SK-N-SH treated with all-trans-retinoic acid at 6 μM for 48 hours (cell line): ENCODE results near the gene UBR3.

Experiments used
- ATAC-seq: fragments of 200-7000 bp; cut with Tn5 transposase; 3 replicates; pipeline ENCODE4 v1.9.1; 2020; ENCODE audit warnings: mild to moderate bottlenecking, moderate library complexity
- ARNTL ChIP-seq: fragments of 450-650 bp; formaldehyde crosslinking; IDR thresholded peaks from 2 replicates; pipeline ENCODE4 v1.5.0; 2020; ENCODE audit warnings: low read depth, mild to moderate bottlenecking, moderate library complexity, borderline replicate concordance
- CREB5 ChIP-seq: fragments of 250-450 bp; sonication (Bioruptor Pico); IDR thresholded peaks from 2 replicates; pipeline ENCODE4 v1.5.1; 2020; ENCODE audit warnings: low read depth, mild to moderate bottlenecking, moderate library complexity
- CSDC2 ChIP-seq: fragments of 250-450 bp; sonication (Bioruptor Pico); IDR thresholded peaks from 2 replicates; pipeline ENCODE4 v1.5.0; 2020; ENCODE audit warnings: mild to moderate bottlenecking, moderate library complexity
- CSRNP3 ChIP-seq: fragments of 250-450 bp; sonication (Bioruptor Pico); IDR thresholded peaks from 2 replicates; pipeline ENCODE4 v1.5.1; 2021; ENCODE audit warnings: mild to moderate bottlenecking, moderate library complexity
- ESRRG ChIP-seq: fragments of 250-450 bp; sonication (Bioruptor Pico); IDR thresholded peaks from 2 replicates; pipeline ENCODE4 v1.6.1; 2021; ENCODE audit warnings: mild to moderate bottlenecking
- GLIS3 ChIP-seq: fragments of 250-450 bp; sonication (Bioruptor Pico); IDR thresholded peaks from 2 replicates; pipeline ENCODE4 v1.5.0; 2020; ENCODE audit warnings: mild to moderate bottlenecking, moderate library complexity
- ISL1 ChIP-seq: fragments of 250-450 bp; sonication (Bioruptor Pico); IDR thresholded peaks from 2 replicates; pipeline ENCODE4 v2.1.2; 2022; ENCODE audit warnings: mild to moderate bottlenecking, moderate library complexity
- OSR1 ChIP-seq: fragments of 250-450 bp; sonication (Bioruptor Pico); IDR thresholded peaks from 2 replicates; pipeline ENCODE4 v1.8.0; 2022; ENCODE audit warnings: moderate library complexity, mild to moderate bottlenecking, inconsistent platforms
- PATZ1 ChIP-seq: fragments of 250-450 bp; sonication (Bioruptor Pico); IDR thresholded peaks from 2 replicates; pipeline ENCODE4 v1.8.0; 2020; ENCODE audit warnings: mild to moderate bottlenecking, moderate library complexity, borderline replicate concordance
- POU6F1 ChIP-seq: fragments of 250-450 bp; sonication (Bioruptor Pico); IDR thresholded peaks from 2 replicates; pipeline ENCODE4 v1.8.0; 2021; ENCODE audit warnings: low read depth, mild to moderate bottlenecking, moderate library complexity, borderline replicate concordance
- PPARA ChIP-seq: fragments of 250-450 bp; sonication (Bioruptor Pico); IDR thresholded peaks from 2 replicates; pipeline ENCODE4 v1.5.0; 2020; ENCODE audit warnings: mild to moderate bottlenecking, borderline replicate concordance
- SNAI2 ChIP-seq: fragments of 250-450 bp; sonication (Bioruptor Pico); IDR thresholded peaks from 2 replicates; pipeline ENCODE4 v1.5.0; 2020; ENCODE audit warnings: mild to moderate bottlenecking, moderate library complexity
- TCF4 ChIP-seq: fragments of 250-450 bp; sonication (Bioruptor Pico); IDR thresholded peaks from 2 replicates; pipeline ENCODE4 v1.8.0; 2021; ENCODE audit warnings: mild to moderate bottlenecking, moderate library complexity, borderline replicate concordance
- TSHZ2 ChIP-seq: fragments of 250-450 bp; sonication (Bioruptor Pico); IDR thresholded peaks from 2 replicates; pipeline ENCODE4 v1.5.0; 2020; ENCODE audit warnings: mild to moderate bottlenecking, moderate library complexity
- ZFP3 ChIP-seq: fragments of 250-450 bp; sonication (Bioruptor Pico); IDR thresholded peaks from 2 replicates; pipeline ENCODE4 v1.5.0; 2020; ENCODE audit warnings: mild to moderate bottlenecking, moderate library complexity
- ZFP30 ChIP-seq: fragments of 450-650 bp; formaldehyde crosslinking; IDR thresholded peaks from 2 replicates; pipeline ENCODE4 v1.5.0; 2022; ENCODE audit warnings: mild to moderate bottlenecking, moderate library complexity
- ZNF70 ChIP-seq: fragments of 450-650 bp; formaldehyde crosslinking; IDR thresholded peaks from 2 replicates; pipeline ENCODE4 v1.5.0; 2020; ENCODE audit warnings: mild to moderate bottlenecking, moderate library complexity

Gene UBR3

GRCh38 chr2:169983506-169983905 is 156.3 kb downstream of the UBR3 start:
- no peak for TF ChIP-seq CSRNP3
- TF ChIP-seq CREB5 (CRISPR knock-in tag): no peak
- no peak for TF ChIP-seq SNAI2
- no peak for TF ChIP-seq TSHZ2 (CRISPR knock-in tag)
- no peak for TF ChIP-seq POU6F1 (CRISPR knock-in tag)
- no peak for TF ChIP-seq ARNTL (CRISPR knock-in tag)
- TF ChIP-seq ZNF70 (CRISPR knock-in tag): no peak
- TF ChIP-seq PATZ1: no peak
- no peak for TF ChIP-seq GLIS3
- TF ChIP-seq ZFP3 (CRISPR knock-in tag): no peak
- no peak for TF ChIP-seq CSDC2
- TF ChIP-seq PPARA (CRISPR knock-in tag): no peak
- no peak for TF ChIP-seq ISL1 (CRISPR knock-in tag)
- no peak for ATAC-seq

- no peak for TF ChIP-seq CREB5 (CRISPR knock-in tag)
- no peak for TF ChIP-seq ISL1 (CRISPR knock-in tag)
- TF ChIP-seq CSRNP3: no peak
Measured at GRCh38 chr2:169984145-169984544, 156.9 kb downstream of the UBR3 start.

GRCh38 chr2:169994752-169995151 is 167.5 kb downstream of the UBR3 start:
- TF ChIP-seq ESRRG (CRISPR knock-in tag): no peak
- no peak for TF ChIP-seq ISL1 (CRISPR knock-in tag)
- TF ChIP-seq TCF4: no peak
- no peak for TF ChIP-seq ARNTL (CRISPR knock-in tag)
- no peak for TF ChIP-seq ZFP30 (CRISPR knock-in tag)
- no peak for TF ChIP-seq CSDC2
- no peak for TF ChIP-seq OSR1 (CRISPR knock-in tag)
- no peak for ATAC-seq

More at GRCh38 chr2:169984145-169984544, 156.9 kb downstream of the UBR3 start:
- ATAC-seq: no peak
